Lung (tissue), 12 donors: Measurements from ENCODE around the gene NR2F1. TPM values are rescaled to one million over a fixed set of nuclear protein-coding genes. Genes with fewer than 3 reads are reported as not detected.
A peak's percentile ranks its signal among the peaks of the same experiment; 100 is the strongest.

Source experiments
- ATAC-seq: fragments of 200-7000 bp; cut with Tn5 transposase; one replicate; pipeline ENCODE4 v1.9.1; 2020; ENCODE audit warnings: moderate number of reproducible peaks; ENCODE audit not compliant: insufficient read depth, low FRiP score
- DNase-seq, 3 donors: peaks; one replicate each; pipeline ENCODE4 v3.0.0-alpha.2; 2013 to 2017
- H3K27ac ChIP-seq, 2 donors: one replicate each; pipeline ENCODE4 v1.5.1; 2013; ENCODE audit warnings: mild to moderate bottlenecking in 2 of 2, moderate library complexity in 2 of 2, control low read depth in 1 of 2, inconsistent platforms in 1 of 2, low read depth in 1 of 2, low read length in 1 of 2
- H3K27me3 ChIP-seq, 3 donors: one replicate each; pipeline ENCODE4 v1.5.1; 2013; ENCODE audit warnings: low read length in 2 of 3; ENCODE audit not compliant: control insufficient read depth in 3 of 3, insufficient read depth in 3 of 3
- H3K36me3 ChIP-seq, 4 donors: one replicate each; pipeline ENCODE4 v1.5.1; 2013; ENCODE audit warnings: low read length in 4 of 4, mild to moderate bottlenecking in 1 of 4, moderate library complexity in 1 of 4; ENCODE audit not compliant: control insufficient read depth in 4 of 4, insufficient read depth in 4 of 4
- H3K4me1 ChIP-seq, 5 donors: one replicate each; pipeline ENCODE4 v1.5.1; 2013; ENCODE audit warnings: low read length in 5 of 5, mild to moderate bottlenecking in 2 of 5, moderate library complexity in 1 of 5; ENCODE audit not compliant: control insufficient read depth in 5 of 5, insufficient read depth in 5 of 5
- H3K4me3 ChIP-seq: one replicate; pipeline ENCODE4 v1.5.1; 2013; ENCODE audit warnings: mild to moderate bottlenecking, control low read depth, moderate library complexity
- H3K9ac ChIP-seq, 2 donors: one replicate each; pipeline ENCODE4 v1.5.1; 2013; ENCODE audit warnings: low read length in 2 of 2, control low read depth in 1 of 2; ENCODE audit not compliant: insufficient read depth in 1 of 2
- H3K9me3 ChIP-seq, 4 donors: one replicate each; pipeline ENCODE4 v1.5.1; 2013; ENCODE audit warnings: low read length in 3 of 4, mild to moderate bottlenecking in 1 of 4, moderate library complexity in 1 of 4; ENCODE audit not compliant: control insufficient read depth in 4 of 4, insufficient read depth in 3 of 4
- CTCF ChIP-seq: IDR thresholded peaks from 2 replicates; pipeline ENCODE4 v1.5.1; 2012; ENCODE audit warnings: mild to moderate bottlenecking; ENCODE audit errors: control extremely low read depth, extremely low read depth
- WGBS, 2 donors: extraction: QIAGEN DNeasy Blood & Tissue Kit; methylation state at CpG; one replicate each; pipeline ENCODE4 v1.1.7; 2013; 5-methylcytosine and 5-hydroxymethylcytosine counted together
- polyA plus RNA-seq, 2 donors: library from polyadenylated mRNA; stranded (reverse); fragments of 200-250 nt; gene quantifications; one replicate each; pipeline ENCODE4 v1.2.1, GENCODE V29; 2013
- total RNA-seq, 2 donors: library from RNA; depleted of rRNA in 1 of 2; stranded (reverse); fragments of >200 nt in 1 of 2; gene quantifications; one replicate each; pipeline ENCODE4 v1.2.1, GENCODE V29; 2014 to 2021
- donor health status: control.
- donor health status: control.
- donor health status: Bipolar disorder and iron deficiency.
- donor health status: healthy.
- donor health status: DM: yes; HTN: yes; CAD: no.

NR2F1 gene
- total and polyA plus RNA-seq, 4 donors: 15.2 to 104 (median 58.3) TPM

DNA sequence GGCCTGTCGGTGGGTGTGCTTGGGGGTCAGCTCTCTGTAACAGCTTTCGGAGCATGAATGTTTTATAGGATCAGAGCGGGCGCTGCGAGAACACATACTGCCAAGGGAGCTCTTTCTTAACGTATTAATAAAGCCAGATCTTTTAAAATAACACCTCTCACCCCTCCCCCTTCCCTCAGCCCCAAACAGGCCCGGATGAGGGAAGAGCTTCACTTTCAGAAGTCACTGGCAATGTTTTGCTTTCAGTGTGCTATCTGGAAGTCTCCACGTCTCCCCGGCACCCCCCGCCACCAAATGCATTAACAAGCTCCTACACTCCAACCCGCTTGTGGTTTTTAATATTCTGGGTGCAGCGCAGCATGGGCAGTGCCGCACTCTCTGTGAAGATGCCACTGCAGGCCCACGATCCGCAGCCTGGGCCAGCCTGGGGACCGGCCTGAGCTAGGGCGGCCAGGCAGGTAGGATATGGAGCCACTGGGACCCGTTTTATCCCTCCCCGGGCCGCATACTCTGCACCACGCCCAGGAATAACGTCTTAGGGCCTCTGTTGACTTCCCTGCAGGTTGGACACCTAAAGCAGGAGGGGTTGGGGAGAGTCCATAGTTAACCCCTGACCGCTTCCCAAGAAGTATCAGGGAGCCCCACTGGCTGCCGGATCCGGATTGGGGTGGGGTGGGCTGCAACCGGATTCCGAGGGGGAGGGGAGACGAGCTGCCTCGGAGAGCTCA lies 12.6 kb downstream of the NR2F1 start:
- H3K9ac ChIP-seq: peak overlapping the region in 1 of 2 donors; percentile 92
- H3K27me3 ChIP-seq: peaks cover 0 to 78% (median 12%) of the 10 kb centered on the region in 3 donors
- DNase-seq (peak in 2 of 3 donors; percentile 68 to 85), ATAC-seq (no peak)
- no peak overlapping the region for H3K4me3 ChIP-seq
- WGBS, 2 donors: 16 to 29% methylated on average over 29 of the region's 29 CpGs
- H3K27ac ChIP-seq: no peak overlapping the region
- H3K9me3 ChIP-seq: peaks cover 0 to 16% (median 0%) of the 10 kb centered on the region in 4 donors
- H3K4me1 ChIP-seq: peaks cover 0 to 86% (median 12%) of the 10 kb centered on the region in 5 donors
- H3K36me3 ChIP-seq: peaks cover 0 to 37% (median 8%) of the 10 kb centered on the region in 4 donors
- TF ChIP-seq CTCF: no peak

DNA sequence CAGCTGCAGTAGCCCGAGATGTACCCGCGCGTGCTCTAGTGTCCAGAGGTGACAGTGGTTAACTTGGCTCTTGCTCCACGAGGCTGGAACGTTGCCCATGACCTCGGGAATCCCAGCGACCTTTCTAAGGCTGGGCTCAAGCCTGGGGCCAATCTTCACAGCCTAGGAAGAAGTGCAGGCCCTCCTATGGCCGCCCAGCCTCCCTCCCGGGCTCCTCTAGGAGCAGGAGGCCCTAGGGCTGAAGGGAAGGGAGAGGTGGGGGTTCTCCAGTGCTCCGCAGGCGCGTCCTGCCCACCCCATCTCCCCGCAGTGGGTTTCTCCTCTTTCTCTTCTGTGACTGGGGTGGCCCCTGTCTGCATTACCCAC lies 13.3 kb downstream of the NR2F1 start:
- Histone ChIP-seq H3K4me3 (no peak overlapping the region), H3K9ac (no peak overlapping the region), H3K4me1 (peaks cover 0 to 86% (median 12%) of the 10 kb centered on the region in 5 donors), H3K27me3 (peaks cover 0 to 85% (median 12%) of the 10 kb centered on the region in 3 donors), H3K27ac (no peak overlapping the region), H3K9me3 (peaks cover 0 to 16% (median 0%) of the 10 kb centered on the region in 4 donors), H3K36me3 (peaks cover 0 to 30% (median 6%) of the 10 kb centered on the region in 4 donors)
- no peak for TF ChIP-seq CTCF
- 10 to 31% methylated on average over 14 of the region's 14 CpGs for WGBS, 2 donors
- DNase-seq (peak in 2 of 3 donors; percentile 27 to 29), ATAC-seq (no peak)

DNA sequence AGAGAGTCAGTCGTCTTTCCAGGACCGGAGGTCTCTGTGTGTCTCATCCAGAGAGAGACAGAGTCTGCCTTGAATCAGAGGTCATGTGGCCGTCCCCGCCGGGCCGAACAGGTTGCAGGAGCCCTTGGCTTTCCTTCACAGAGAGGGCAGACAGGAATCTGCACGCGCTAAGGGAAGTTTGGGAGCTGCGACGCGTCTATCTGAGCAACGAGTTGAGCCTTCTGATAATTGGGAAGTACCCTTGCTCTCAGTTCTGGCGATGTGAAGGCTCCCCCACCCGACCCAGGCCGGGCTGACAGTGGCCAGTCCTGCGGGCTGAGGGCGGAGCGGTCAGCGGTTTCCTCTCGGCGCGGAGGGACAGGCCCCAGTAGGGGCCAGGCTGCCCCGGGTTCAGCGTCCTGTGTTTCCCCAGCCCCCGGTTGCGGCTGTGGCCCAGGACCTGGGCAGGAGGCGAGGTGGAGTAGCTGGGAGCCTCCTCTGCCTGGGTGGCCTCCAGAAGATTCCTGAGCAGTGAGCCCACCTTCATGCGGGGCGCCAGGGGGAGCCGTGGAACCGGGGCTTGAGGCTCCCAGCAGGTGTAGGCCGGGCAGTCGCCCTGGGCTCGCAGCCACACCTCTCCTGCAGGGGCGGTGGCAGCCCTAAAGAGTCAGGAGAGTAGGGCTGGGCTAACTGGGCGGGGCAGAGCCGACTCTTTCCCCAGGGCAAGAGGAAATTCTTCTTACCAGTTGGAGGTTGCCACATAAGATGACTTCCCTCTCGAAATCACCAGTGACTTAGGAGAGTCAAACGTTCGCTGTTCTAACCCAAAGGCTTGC lies 13.9 kb downstream of the NR2F1 start:
- TF ChIP-seq CTCF: no peak
- Histone ChIP-seq H3K4me1 (peaks cover 0 to 86% (median 12%) of the 10 kb centered on the region in 5 donors), H3K27ac (no peak overlapping the region), H3K27me3 (peaks cover 0 to 89% (median 12%) of the 10 kb centered on the region in 3 donors), H3K36me3 (peaks cover 0 to 24% (median 6%) of the 10 kb centered on the region in 4 donors), H3K4me3 (no peak overlapping the region), H3K9me3 (peaks cover 0 to 16% (median 0%) of the 10 kb centered on the region in 4 donors), H3K9ac (no peak overlapping the region)
- DNase-seq: peak; percentile 13 to 23 (median 20)
- WGBS, 2 donors: 11 to 26% methylated on average over 40 of the region's 40 CpGs
- peak; percentile 56 for ATAC-seq
